NCI-H2107 treated with DMSO at 0.1 percent for 48 hours (cell line): Measurements from ENCODE around the gene LRFN3.
"Not testable (repeated sequence)": the region's sequence is repeated elsewhere in the genome, so short reads cannot be mapped to it uniquely, and the experiment has no call there.

Source experiments
- DNase-seq: peaks from one replicate; lab custom pipeline; 2025; ENCODE audit not compliant: unreplicated experiment; lab: John Stamatoyannopoulos, UW

Gene LRFN3

DNA sequence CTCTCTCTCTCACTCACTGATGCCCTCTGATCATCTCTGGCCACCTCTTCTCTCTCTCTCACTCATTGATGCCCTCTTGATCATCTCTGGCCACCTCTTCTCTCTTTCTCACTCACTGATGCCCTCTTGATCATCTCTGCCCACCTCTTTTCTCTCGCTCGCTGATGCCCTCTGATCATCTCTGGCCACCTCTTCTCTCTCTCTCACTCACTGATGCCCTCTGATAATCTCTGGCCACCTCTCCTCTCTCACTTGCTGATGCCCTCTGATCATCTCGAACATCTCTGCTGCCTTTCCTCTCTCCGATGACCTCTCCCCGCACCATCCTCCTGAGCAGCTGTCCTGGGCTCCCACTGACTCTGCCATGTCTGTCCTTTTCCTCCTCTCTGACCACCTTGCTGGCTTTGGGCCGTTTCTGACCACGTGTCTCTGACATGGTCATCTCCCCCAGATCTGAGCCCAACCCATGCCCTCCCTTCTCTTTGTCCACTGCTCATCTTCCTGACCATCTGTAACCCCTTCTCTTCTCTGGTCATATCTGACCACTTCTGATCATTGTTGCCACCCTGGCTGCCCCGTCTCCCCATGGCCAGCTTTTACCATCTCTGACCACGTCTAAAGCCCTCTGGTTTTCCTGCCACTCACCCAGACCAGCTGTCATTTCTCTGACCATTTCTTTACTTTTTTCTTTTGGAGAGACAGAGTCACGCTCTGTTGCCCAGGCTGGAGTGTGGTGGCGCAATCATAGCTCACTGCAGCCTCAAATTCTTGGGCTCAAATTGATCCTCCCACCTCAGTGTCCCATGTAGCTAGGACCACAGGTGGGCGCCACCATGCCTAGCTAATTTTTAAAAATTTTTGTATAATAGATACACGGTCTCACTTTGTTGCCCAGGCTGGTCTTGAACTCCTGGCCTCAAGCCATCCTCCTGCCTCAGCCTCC, 2.4 kb downstream of the LRFN3 start:
- DNase-seq = no peak

- no peak for DNase-seq
These were observed 3.3 kb downstream of the LRFN3 start for GRCh38 chr19:35939307-35940077.

GRCh38 chr19:35940078-35940775, 4.1 kb downstream of the LRFN3 start:
- no peak for DNase-seq

DNA sequence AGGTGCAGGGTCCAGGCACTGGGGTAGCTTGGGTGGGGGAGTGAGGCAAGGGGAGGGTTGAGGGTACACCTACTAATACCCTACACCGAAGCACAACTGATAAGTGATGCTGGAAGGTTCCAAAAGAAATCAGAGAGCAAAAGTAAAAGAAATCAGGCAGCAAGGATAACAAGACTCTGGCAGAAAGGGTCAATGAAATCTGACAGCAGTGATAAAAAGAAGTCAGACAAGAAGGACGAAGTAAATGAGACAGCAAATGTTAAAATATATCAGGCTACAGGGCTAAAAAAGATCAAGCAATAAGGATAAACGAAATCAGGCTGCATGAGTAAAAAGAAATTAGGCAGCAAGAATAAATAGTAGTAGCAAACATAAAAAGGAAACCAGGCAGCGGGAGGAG, 4.7 kb downstream of the LRFN3 start:
- DNase-seq = no peak

GRCh38 chr19:35942235-35942634, 6.1 kb downstream of the LRFN3 start:
- no peak for DNase-seq

DNA sequence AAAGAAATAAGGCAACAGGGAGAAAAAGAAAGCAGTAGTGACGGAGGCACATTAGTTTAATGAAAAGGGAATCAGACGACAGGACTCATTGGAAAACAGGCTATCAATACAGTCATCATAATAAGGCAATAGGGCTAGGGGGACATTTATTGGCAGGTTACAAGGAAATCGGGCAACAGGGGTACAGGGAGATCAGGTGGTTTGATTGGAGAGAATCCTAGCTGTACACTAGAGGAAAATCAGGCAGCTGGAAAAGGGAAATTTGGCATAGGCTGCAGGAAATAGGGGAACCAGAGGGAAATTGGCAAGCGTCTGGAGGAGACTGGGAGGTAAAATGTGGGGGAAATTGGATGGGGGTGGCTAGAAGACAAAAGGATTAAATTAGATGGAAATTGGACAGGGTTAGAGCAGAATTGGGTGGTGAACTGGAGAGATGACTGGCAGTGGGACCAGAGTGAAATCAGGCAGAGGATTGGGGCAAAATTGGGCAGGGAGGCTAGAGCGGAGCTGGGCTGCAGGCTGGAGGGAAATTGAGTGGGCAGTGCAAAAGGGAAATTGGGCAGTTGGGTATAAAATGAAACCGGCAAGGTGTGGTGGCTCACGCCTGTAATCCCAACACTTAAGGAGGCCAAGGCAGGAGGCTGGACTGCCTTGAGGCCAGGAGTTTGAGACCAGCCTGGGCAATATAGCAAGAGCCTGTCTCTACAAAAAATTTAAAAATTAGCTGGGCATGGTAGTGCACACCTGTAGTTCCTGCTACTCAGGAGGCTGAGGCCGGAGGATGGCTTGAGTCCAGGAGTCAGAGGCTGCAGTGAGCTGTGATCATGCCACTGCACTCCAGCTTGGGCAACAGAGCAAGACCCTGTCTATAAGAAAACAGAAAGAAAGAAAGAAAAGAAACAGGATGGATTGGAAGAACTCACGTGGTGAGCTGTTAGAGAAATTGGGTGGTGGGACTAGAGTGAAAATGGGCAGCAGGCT, 7.4 kb downstream of the LRFN3 start:
- DNase-seq = no peak

- DNase-seq = no peak
These were observed 8.4 kb downstream of the LRFN3 start for GRCh38 chr19:35944556-35944955.

GRCh38 chr19:35945121-35945790, 9.1 kb downstream of the LRFN3 start:
- DNase-seq = no peak

- no peak for DNase-seq
These were observed 10.0 kb downstream of the LRFN3 start for GRCh38 chr19:35946203-35946602.

- DNase-seq = no peak
These were observed 13.0 kb downstream of the LRFN3 start for GRCh38 chr19:35949131-35949530.

- DNase-seq = peak; percentile 9
These were observed 19.9 kb downstream of the LRFN3 start for GRCh38 chr19:35955881-35956634.

- DNase-seq = not testable (repeated sequence)
These were observed 21.2 kb downstream of the LRFN3 start for GRCh38 chr19:35957411-35957810.

DNA sequence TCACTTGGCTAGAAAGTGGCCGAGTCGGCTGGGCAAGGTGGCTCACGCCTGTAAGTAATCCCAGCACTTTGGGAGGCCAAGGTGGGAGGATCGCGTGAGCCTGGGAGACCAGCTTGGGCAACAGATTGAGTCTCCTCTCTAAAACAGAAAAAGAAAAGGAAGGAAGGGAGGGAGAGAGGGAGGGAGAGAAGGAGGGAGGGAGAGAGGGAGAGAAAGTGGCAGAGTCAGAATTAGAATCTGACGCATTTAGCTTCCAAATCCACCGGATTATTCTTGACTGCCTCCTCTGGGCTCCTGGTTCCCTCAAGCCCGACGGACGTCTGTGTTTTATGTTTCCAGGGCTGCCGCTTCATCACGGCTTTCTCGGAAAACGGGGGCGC, 22.5 kb downstream of the LRFN3 start:
- DNase-seq = no peak

GRCh38 chr19:35959040-35959967, 23.1 kb downstream of the LRFN3 start:
- no peak for DNase-seq

- no peak for DNase-seq
These were observed 23.8 kb downstream of the LRFN3 start for GRCh38 chr19:35959968-35960320.

DNA sequence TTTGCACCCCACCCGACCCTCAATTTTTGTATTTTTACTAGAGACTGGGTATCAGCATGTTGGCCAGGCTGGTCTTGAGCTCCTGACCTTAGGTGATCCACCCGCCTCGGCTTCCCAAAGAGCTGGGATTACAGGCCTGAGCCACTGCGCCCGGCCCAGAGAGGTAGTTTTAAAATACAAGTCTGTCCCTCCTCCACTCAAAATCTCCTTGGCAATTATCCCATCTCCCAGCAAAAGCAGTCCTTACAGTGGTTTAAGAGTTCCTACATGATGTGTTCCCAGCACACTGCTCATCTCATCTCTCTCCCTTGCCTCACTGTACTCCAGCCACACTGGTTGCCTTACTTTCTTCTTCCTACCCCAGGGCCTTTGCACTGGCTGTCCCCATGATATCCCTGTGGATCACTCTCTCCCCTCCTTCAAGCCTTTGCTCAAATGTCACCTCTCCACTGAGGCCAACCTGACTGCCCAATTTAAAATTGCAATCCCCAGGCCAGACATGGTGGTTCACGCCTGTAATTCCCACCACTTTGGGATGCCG, 24.3 kb downstream of the LRFN3 start:
- no peak for DNase-seq

- no peak for DNase-seq
These were observed 27.3 kb downstream of the LRFN3 start for GRCh38 chr19:35963514-35963913.

- no peak for DNase-seq
These were observed 30.6 kb downstream of the LRFN3 start for GRCh38 chr19:35966771-35967170.
